NCI-H1105 treated with DMSO at 0.1 percent for 48 hours (cell line): ENCODE results near the gene ERN1.

Experiments used
- DNase-seq: peaks from one replicate; lab custom pipeline; 2025; lab: John Stamatoyannopoulos, UW

ERN1 gene

GRCh38 chr17:64157669-64158180 lies 27.8 kb upstream of the ERN1 start:
- no peak for DNase-seq

DNA sequence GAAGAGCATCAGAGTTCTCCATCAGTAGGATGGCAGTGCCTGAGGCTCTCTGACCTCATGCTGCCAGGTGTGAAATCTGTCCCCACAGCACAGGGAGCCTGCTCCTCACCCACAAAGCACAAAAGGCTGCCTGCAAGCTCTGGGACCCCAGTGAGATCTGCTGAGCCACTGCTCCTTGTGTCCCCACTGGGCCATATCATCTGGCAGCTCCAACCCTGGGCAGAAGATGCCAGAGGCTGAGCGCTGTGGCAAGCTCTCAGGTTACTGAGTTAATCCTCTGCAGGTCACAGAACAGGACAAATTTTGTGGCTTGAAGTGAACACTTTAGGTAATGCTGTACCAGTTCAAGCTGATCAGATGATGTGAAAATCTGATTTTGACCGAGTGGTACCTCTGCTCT lies 26.7 kb upstream of the ERN1 start:
- no peak for DNase-seq

DNA sequence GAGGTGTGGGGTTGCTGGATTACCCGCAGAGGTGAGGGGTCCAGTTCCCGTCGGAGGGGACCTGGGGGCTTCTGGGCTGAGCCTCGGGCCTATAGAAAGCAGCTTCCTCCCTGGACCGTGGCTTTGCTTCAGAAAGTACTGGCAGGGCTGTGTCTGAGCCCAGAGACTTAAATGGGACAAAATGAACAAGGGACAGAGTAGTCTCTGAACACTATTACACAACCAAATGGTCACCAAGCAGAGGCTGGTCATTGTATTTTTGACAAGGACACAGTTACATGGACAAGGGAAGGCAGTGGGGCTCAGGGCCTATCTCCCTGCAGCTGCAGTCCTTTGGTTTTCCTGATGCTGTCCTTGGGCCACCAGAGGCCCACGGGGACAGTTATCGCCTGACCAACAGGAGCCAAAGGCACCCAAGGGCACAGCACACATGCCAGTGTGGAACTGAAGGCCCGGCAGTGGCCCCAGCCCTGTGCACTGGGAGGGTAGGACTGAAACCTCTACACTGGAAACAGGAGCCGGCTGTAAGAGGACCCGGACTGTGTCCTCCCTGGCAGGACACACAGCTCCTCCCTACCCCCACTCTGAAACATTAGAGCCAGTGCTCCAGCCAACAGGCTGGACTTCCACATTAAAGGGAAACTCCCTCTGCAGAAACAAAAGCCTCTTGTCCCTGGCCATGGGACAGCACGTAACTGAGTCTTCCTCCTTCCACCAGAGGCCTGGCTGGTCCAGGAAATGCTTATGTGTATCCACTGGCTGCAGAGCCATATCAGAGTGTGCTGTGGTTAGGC lies 26.0 kb upstream of the ERN1 start:
- DNase-seq, result no peak

DNA sequence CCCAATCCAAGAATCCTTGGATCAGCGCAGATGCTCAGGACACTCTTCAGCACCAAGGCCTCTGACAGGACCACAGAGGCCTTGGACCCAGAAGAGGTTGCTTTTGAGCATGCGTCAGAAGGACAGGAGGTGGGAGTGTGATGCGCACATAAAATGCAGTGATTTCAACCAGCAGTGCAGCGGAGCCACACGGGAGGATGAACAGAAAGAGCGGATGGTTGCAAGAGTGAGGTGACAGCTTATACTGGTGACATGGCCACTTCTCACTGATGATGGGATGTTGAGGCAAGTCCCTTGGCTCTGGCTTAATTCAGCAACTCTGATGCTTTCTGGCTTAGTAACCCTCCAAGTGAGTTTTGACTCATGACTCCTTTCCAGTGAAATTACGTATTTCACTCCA lies 25.2 kb upstream of the ERN1 start:
- no peak for DNase-seq

GRCh38 chr17:64154717-64155116 lies 24.8 kb upstream of the ERN1 start:
- no peak for DNase-seq

- DNase-seq, result no peak
Measured at GRCh38 chr17:64154313-64154695, 24.4 kb upstream of the ERN1 start.

DNA sequence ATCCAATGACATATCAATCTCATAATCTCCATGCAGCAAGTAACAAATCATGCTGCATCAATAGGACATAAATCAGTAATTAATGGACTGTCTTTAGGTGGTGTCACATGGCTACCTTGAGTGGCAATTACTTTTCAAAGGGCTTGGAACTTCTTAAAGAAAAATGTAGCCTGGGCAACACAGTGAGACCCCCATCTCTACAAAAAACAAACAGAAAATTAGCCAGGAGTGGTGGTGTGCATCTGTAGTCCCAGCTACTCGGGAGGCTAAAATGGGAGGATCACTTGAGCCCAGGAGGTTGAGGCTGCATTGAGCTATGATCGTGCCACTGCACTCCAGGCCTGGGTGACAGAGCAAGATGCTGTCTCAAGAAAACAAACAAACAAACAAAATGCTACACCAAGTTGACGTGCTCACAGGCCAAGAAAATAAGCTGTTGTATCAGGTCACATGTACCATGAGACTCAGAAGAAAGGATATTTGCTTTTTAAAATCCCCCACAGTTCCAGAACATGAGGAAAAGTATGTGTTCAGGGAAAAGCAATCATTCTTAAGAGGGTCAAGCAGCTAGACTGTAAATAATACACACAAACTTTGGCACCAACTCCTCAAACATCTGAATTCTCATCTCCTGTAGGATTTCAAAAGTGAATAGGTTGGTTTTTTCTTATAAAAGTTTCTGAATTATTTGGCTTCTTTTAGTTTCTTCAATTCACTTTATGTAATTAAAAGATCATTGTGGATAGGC lies 23.8 kb upstream of the ERN1 start:
- DNase-seq, result no peak

DNA sequence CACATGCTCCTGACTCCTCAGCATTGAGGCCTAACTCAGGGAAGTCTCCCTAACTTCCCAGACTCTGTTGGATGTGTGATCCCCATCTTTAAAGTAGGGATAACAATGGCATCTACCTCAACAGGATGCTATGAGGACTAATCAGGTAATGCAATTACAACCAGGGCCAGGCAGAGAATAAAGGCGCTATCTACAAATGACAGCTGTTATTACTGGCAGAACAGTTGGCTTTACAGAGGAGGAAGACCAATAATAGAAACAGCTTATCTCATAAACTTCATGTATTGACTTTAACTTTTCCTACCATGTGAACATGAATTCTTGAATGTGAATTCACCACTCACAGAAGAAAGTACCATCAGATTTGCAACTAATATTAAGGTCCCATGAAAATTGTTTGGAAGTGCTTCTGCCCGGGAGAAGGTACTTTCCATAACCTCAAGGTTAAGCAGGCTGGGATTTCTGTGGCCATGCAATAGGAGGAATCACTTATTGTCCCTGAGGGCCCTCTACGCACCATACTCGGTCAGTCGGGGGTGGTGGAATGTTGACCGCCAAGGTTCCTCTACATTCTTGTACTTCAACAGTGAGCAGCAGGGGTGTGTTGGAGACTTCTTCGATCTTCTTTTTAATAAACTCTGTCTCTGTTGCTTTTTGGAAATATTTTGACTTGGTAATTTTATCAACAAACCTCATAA lies 22.6 kb upstream of the ERN1 start:
- no peak for DNase-seq

- no peak for DNase-seq
Measured at GRCh38 chr17:64151016-64151368, 21.0 kb upstream of the ERN1 start.

DNA sequence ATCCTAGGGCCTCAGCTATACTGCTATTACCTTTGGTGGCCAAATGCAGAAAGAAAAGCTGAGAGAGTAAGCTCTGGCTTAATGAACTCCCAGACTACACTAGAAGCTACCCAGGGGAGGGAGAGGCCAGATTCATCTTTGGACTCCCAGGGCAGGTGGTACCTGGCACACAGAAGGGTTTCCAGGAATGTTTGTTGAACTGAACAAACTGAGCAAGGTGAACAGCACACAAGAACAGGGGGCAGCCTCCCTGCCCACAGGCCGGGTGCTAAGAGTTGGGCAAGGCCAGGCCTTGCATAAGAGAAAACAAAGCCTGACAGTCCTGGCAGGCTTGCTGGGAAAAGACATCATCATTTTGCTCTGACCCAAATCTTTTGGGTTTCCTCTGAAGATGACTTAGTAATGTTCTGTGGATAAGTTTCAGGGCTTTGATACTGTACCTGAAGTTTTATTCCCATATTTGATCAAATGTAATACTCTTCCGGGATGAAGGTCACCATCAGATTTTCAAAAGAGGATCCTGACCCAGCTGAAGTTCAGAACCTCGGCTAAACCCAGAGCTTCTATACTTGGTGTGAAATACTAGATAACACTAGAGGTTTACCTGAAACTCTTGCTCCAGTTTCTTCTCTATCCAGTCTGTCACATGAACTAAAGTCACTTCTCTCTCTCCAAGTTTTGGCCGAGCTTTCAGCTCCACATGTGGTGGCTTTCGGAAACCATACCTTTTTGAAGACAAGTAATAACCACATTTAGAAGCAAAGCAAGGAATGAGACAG lies 20.5 kb upstream of the ERN1 start:
- DNase-seq, result no peak

- no peak for DNase-seq
Measured at GRCh38 chr17:64149196-64149595, 19.3 kb upstream of the ERN1 start.

GRCh38 chr17:64148699-64149098 lies 18.8 kb upstream of the ERN1 start:
- DNase-seq, result no peak

- no peak for DNase-seq
Measured at GRCh38 chr17:64148017-64148631, 18.2 kb upstream of the ERN1 start.

DNA sequence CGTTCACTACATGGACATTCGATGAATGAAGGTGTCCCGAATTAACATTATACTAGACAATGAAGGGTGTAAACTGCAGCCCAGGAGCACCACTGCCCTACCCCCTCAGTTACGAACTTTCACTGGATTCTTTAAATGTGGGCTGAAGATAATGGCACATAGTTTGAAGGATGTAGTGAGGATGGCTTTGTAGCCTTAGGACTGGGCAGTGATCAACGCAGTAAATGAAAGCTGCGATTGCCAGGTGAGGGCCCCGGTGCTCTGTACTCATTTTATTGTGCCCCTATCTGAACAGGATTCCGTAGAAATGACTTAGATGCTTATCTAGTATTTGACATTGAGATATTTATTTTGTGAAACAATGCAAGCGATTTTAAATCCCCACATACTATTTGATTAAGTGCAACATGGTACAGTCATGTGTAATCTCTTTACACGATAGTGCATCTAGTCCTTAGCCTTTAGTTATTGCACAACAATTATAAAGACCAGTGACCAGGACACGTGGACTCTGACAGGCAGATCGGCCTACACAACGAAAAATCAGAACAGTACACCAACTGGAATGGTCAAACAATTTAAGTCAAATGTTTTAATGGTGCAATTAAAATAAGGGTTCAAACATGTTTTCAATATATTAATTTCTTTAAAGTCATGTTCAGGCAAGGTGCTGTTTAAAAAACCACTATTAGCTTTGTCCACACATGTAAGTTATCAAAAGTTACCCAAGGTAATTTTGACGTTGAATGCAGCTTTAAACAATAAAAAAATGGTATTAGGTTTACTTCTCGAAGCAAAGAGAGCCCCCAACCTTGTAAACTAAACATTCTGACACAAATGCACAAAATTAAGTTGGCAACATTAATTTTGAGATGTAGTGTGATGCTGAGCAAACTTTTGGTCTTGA lies 17.4 kb upstream of the ERN1 start:
- no peak for DNase-seq

DNA sequence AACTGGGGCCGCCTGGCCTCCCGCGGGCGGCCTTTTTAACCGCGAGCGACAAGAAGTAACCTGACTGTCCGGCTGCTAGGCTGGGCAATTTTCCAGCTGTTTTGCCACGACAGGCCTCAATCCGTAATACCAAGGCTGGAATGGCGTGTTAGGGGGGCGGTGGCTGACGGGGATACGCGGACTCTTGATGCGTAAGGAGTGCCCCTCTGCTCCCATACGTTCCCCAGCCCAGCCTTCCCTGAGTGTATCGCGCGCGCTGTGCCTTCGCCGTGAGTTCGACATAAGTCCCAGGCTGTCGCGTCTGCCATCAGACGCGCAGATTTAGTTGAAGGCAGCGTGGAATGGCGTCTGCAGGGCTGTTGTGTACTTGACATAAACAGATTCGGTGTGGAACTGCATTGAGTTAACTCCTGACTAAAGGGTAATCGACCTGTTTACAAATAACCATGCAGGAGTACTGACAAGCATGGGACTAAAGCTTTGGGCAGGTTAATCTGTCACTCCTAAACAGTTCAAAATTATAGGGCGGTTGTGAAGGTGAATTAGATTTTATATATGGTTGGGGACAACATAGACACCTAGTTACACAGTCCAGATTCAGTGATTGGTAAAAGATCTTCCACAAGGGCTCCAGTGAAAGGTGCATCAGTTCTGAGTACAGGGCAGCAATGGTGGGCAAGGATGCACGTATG lies 16.6 kb upstream of the ERN1 start:
- DNase-seq, result peak; percentile 76

DNA sequence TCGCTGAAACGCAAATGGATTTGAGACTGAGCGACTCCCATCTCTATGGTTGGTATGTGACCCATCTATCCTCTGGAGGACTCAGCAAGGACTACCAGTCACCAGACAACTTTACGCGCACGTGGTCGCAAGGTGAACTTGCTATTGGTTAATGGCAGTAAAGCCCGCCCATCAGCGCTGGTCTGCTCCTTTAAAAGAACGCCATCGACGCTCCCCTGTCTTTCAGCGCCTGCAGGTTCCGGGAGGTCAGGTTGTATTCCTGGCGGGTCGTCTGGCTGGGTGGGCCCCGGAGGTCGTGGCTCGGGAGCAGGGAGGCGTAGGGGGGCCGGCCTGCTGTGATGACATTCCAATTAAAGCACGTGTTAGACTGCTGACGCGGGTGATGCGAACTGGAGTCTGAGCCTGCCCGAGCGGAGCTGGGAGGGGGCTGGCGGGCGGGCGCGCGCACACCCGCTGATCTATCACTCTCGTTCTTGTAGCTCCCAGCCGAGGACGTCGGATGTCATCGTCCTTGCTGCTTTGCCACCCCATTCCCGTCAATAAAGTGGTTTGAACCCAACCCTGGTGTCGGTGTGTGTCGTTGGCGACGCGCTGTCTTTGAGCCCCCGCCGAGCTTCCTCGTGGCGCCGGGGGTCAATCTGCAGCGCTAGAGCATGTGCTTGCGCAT lies 15.9 kb upstream of the ERN1 start:
- DNase-seq, result peak; percentile 98

- no peak for DNase-seq
Measured at GRCh38 chr17:64145375-64145750, 15.4 kb upstream of the ERN1 start.

GRCh38 chr17:64139542-64139941 lies 9.6 kb upstream of the ERN1 start:
- no peak for DNase-seq

DNA sequence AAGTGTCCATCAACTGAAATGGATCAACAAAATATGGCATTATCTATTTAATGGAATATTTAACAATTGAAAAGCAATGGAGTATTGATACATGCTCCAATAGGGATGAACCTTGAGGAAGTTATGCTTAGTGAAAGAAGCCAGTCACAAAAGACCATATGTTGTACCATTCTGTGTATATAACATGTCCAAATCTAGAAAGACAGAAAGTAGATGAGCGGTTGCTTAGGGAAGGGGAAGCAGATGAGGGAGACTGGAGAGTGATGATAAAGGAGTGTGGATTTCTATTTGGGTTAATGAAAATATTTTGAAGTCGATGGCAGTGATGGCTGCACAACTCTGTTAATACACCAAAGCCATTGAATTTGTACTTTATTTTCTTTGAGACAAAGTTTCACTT lies 8.5 kb upstream of the ERN1 start:
- no peak for DNase-seq
